Fibroblast of lung (primary cell): ENCODE data around the gene SIX1. TPM values are rescaled to one million over a fixed set of nuclear protein-coding genes. Genes with fewer than 3 reads are reported as not detected.

Experiments used
- DNase-seq, 2 donors: peaks; one replicate each; pipeline versions ENCODE4 v3.0.0 to v3.0.0-alpha.2; 2010; ENCODE audit warnings: low read depth in 2 of 2
- H2AFZ ChIP-seq: 2 replicates; pipeline ENCODE4 v1.5.1; 2012; ENCODE audit warnings: low read length, control low read depth, inconsistent platforms
- H3K27ac ChIP-seq: 2 replicates; pipeline ENCODE4 v1.5.1; 2011; ENCODE audit warnings: low read length, control low read depth; ENCODE audit not compliant: insufficient read depth
- H3K27me3 ChIP-seq: 2 replicates; pipeline ENCODE4 v1.5.1; 2011; ENCODE audit warnings: mild to moderate bottlenecking, low read length; ENCODE audit not compliant: control insufficient read depth, insufficient read depth
- H3K36me3 ChIP-seq: 2 replicates; pipeline ENCODE4 v1.5.1; 2011; ENCODE audit warnings: low read length; ENCODE audit not compliant: control insufficient read depth, insufficient read depth
- H3K4me1 ChIP-seq: 2 replicates; pipeline ENCODE4 v1.5.1; 2011; ENCODE audit warnings: low read length; ENCODE audit not compliant: control insufficient read depth, insufficient read depth; ENCODE audit errors: extremely low read depth
- H3K4me2 ChIP-seq: 2 replicates; pipeline ENCODE4 v1.5.1; 2011; ENCODE audit warnings: low read length, control low read depth; ENCODE audit not compliant: insufficient read depth; ENCODE audit errors: extremely low read depth
- H3K4me3 ChIP-seq, 4 experiments: fragments of 200-600 bp in 1 of 4; sonication (generic) in 1 of 4; replicated peaks in 1 of 4; 2 replicates each; pipeline ENCODE4 v1.5.1; 2011 to 2016; ENCODE audit warnings: low read length in 4 of 4, low read depth in 3 of 4, mild to moderate bottlenecking in 3 of 4, control low read depth in 2 of 4, inconsistent platforms in 1 of 4, mixed read lengths in 1 of 4; ENCODE audit not compliant: insufficient read depth in 1 of 4; ENCODE audit errors: control extremely low read depth in 1 of 4
- H3K79me2 ChIP-seq: 2 replicates; pipeline ENCODE4 v1.5.1; 2012; ENCODE audit warnings: mild to moderate bottlenecking, low read length, inconsistent platforms; ENCODE audit not compliant: control insufficient read depth, insufficient read depth
- H3K9ac ChIP-seq: 2 replicates; pipeline ENCODE4 v1.5.1; 2011; ENCODE audit warnings: mild to moderate bottlenecking, low read length, control low read depth; ENCODE audit not compliant: insufficient read depth
- H3K9me3 ChIP-seq: 2 replicates; pipeline ENCODE4 v1.5.1; 2012; ENCODE audit warnings: low read depth, low read length; ENCODE audit not compliant: control insufficient read depth, insufficient read depth
- H4K20me1 ChIP-seq: 2 replicates; pipeline ENCODE4 v1.5.1; 2011; ENCODE audit warnings: low read length; ENCODE audit not compliant: control insufficient read depth, insufficient read depth; ENCODE audit errors: extremely low read depth
- CTCF ChIP-seq, 2 donors: IDR thresholded peaks in 1 of 2; conservative IDR thresholded peaks in 1 of 2; 1 replicate in 1 of 2; 2 replicates in 1 of 2; pipeline ENCODE4 v1.5.1; 2011 to 2012; ENCODE audit warnings: low read length in 2 of 2, control low read depth in 1 of 2, inconsistent platforms in 1 of 2, low read depth in 1 of 2, mild to moderate bottlenecking in 1 of 2
- EZH2 ChIP-seq: IDR thresholded peaks from 2 replicates; pipeline ENCODE4 v1.5.1; 2012; ENCODE audit warnings: low read length, control low read depth, mild to moderate bottlenecking; ENCODE audit errors: missing control alignments
- polyA plus RNA-seq, 2 donors: library from polyadenylated mRNA; depleted of rRNA in 1 of 2; stranded (reverse) in 1 of 2; unstranded in 1 of 2; fragments of >200 nt; gene quantifications; 2 replicates each; pipeline ENCODE4 v1.2.1, GENCODE V29; 2011 to 2012; ENCODE audit warnings: missing spikeins in 1 of 2
- total RNA-seq: library from RNA; depleted of rRNA; stranded (reverse); fragments of >200 nt; gene quantifications from 2 replicates; pipeline ENCODE4 v1.2.1, GENCODE V29; 2014

Gene SIX1
- total and polyA plus RNA-seq, 2 donors (not counting 1 experiment from before 2014, with no cell fraction given): 6.9 to 8.3 TPM

- no peaks in the 10 kb centered on the region for H3K9me3 ChIP-seq
- no peaks in the 10 kb centered on the region for H3K36me3 ChIP-seq
- H3K4me2 ChIP-seq: no peak overlapping the region
- no peak overlapping the region for H3K27ac ChIP-seq
- no peak overlapping the region for H3K4me3 ChIP-seq
- peak in 1 of 2 donors; percentile 4 for DNase-seq
- H3K27me3 ChIP-seq: no peaks in the 10 kb centered on the region
- no peaks in the 10 kb centered on the region for H3K79me2 ChIP-seq
- no peaks in the 10 kb centered on the region for H4K20me1 ChIP-seq
- H3K4me1 ChIP-seq: no peaks in the 10 kb centered on the region
- no peak overlapping the region for H2AFZ ChIP-seq
- no peak overlapping the region for H3K9ac ChIP-seq
- TF ChIP-seq CTCF (conservative IDR thresholded peaks at IDR 0.05 in 1 of 2, IDR thresholded peaks at IDR 0.05 in 1 of 2; ENCODE audit: low read depth in 1 of 2, low read length in 2 of 2) (no peak), EZH2 (no peak)
Observed at GRCh38 chr14:60599727-60600126, 49.5 kb downstream of the SIX1 start.

GRCh38 chr14:60596139-60596538, 53.1 kb downstream of the SIX1 start:
- H3K4me1 ChIP-seq: no peaks in the 10 kb centered on the region
- no peaks in the 10 kb centered on the region for H3K36me3 ChIP-seq
- no peaks in the 10 kb centered on the region for H4K20me1 ChIP-seq
- H3K79me2 ChIP-seq: no peaks in the 10 kb centered on the region
- no peak overlapping the region for H3K9ac ChIP-seq
- H3K4me2 ChIP-seq: no peak overlapping the region
- TF ChIP-seq CTCF (conservative IDR thresholded peaks at IDR 0.05 in 1 of 2, IDR thresholded peaks at IDR 0.05 in 1 of 2; ENCODE audit: low read depth in 1 of 2, low read length in 2 of 2) (no peak), EZH2 (no peak)
- no peak overlapping the region for H2AFZ ChIP-seq
- H3K27ac ChIP-seq: no peak overlapping the region
- no peaks in the 10 kb centered on the region for H3K9me3 ChIP-seq
- H3K4me3 ChIP-seq: no peak overlapping the region
- no peak for DNase-seq
- H3K27me3 ChIP-seq: no peaks in the 10 kb centered on the region

DNA sequence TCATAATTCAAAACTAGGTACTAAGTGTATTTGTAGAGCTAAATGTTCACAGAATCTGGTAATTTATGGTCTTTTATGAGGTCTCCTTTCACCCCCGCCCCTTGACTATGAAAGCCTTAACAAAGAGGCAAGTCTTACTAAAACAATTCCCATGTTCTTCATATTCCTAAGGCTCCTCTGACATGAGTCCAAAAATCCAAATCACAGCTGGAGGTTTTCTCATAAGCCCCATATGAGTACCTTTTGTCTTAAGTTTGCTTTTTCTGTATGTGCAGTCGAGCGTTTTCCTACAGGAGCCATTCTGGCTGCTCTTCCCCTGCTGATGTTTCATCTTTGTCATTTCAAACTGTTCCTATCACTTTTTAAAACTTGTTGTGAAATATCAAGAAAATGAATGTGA, 55.2 kb downstream of the SIX1 start:
- Histone ChIP-seq H4K20me1 (no peaks in the 10 kb centered on the region), H3K4me2 (no peak overlapping the region), H3K27ac (no peak overlapping the region), H3K9me3 (no peaks in the 10 kb centered on the region), H3K9ac (no peak overlapping the region), H3K4me3 (no peak overlapping the region), H3K79me2 (no peaks in the 10 kb centered on the region), H3K36me3 (no peaks in the 10 kb centered on the region), H2AFZ (no peak overlapping the region), H3K27me3 (no peaks in the 10 kb centered on the region), H3K4me1 (no peaks in the 10 kb centered on the region)
- no peak for TF ChIP-seq EZH2
- no peak for TF ChIP-seq CTCF (conservative IDR thresholded peaks at IDR 0.05 in 1 of 2, IDR thresholded peaks at IDR 0.05 in 1 of 2; ENCODE audit: low read depth in 1 of 2, low read length in 2 of 2)
- no peak for DNase-seq

Other genes starting within 250 kb of the SIX1 start
- not detected in 2 replicates for gene C14orf39, start 163.4 kb downstream of the SIX1 start, total RNA-seq
- 0.01 and 0.06 TPM in 2 replicates for gene C14orf39, start 163.4 kb downstream of the SIX1 start, polyA plus RNA-seq
- not detected in 2 replicates for gene SIX6, start 140.3 kb downstream of the SIX1 start, total RNA-seq
- gene SIX6, start 140.3 kb downstream of the SIX1 start, polyA plus RNA-seq: not detected in 2 replicates
- gene SIX4, start 74.9 kb upstream of the SIX1 start, total RNA-seq: 9.2 and 18.3 TPM in 2 replicates
- gene SIX4, start 74.9 kb upstream of the SIX1 start, polyA plus RNA-seq: 9.1 and 9.8 TPM in 2 replicates
- gene MNAT1, start 85.3 kb upstream of the SIX1 start, total RNA-seq: 33.6 and 48.2 TPM in 2 replicates
- 52.5 and 58.5 TPM in 2 replicates for gene MNAT1, start 85.3 kb upstream of the SIX1 start, polyA plus RNA-seq